A549 (cell line): ENCODE results near the gene RNF5. TPM values are rescaled to one million over a fixed set of nuclear protein-coding genes. Genes with fewer than 3 reads are reported as not detected.

Experiments used
- ATAC-seq, 2 experiments: fragments of 200-7000 bp in 1 of 2; fragments of >200 bp in 1 of 2; cut with Nextera tagmentation in 1 of 2; cut with Tn5 transposase in 1 of 2; 3 replicates each; pipeline versions ENCODE4 v1.8.0 to v1.9.1; 2018 to 2020; ENCODE audit warnings: mild to moderate bottlenecking in 1 of 2, moderate library complexity in 1 of 2
- CTCF ChIA-PET: fragments of 300-600 bp; sonication (Branson Sonifier 250); formaldehyde crosslinking; extraction: SDS; loops from one replicate; lab custom pipeline; 2021; ENCODE audit warnings: antibody characterized with exemption, inconsistent platforms; lab: Yijun Ruan, JAX
- POLR2A ChIA-PET: fragments of 350-600 bp; formaldehyde crosslinking; extraction: SDS; loops from one replicate; lab custom pipeline; 2021; ENCODE audit warnings: antibody characterized with exemption, inconsistent platforms; lab: Yijun Ruan, JAX
- DNase-seq, 2 experiments: peaks; one replicate each; pipeline versions ENCODE4 v3.0.0 to v3.0.0-alpha.2; 2011 to 2016; ENCODE audit warnings: low read depth in 1 of 2, low spot score in 1 of 2
- FAIRE-seq: peaks from 2 replicates; lab custom pipeline; 2011; peaks lifted over from hg19 to GRCh38; lab: Jason Lieb, UNC
- H3K27ac ChIP-seq, 2 experiments: fragments of >200 bp; sonication (Bioruptor Twin); formaldehyde crosslinking; 3 replicates each; pipeline ENCODE4 v1.5.1; 2016 to 2017
- H3K4me1 ChIP-seq: fragments of >200 bp; sonication (Bioruptor Twin); formaldehyde crosslinking; 3 replicates; pipeline ENCODE4 v1.6.1; 2016
- H3K4me2 ChIP-seq: fragments of >200 bp; sonication (Bioruptor Twin); formaldehyde crosslinking; 3 replicates; pipeline ENCODE4 v1.6.1; 2016
- H3K4me3 ChIP-seq: fragments of >200 bp; sonication (Bioruptor Twin); formaldehyde crosslinking; 3 replicates; pipeline ENCODE4 v1.5.1; 2016
- H3K9me3 ChIP-seq: fragments of >200 bp; sonication (Bioruptor Twin); formaldehyde crosslinking; 3 replicates; pipeline ENCODE4 v1.6.1; 2016
- BHLHE40 ChIP-seq: IDR thresholded peaks from 2 replicates; pipeline ENCODE4 v1.6.1; 2012; ENCODE audit warnings: low read depth, low read length, inconsistent platforms
- CBX8 ChIP-seq: fragments of 200-600 bp; sonication (generic); IDR thresholded peaks from 2 replicates; pipeline ENCODE4 v1.6.1; 2016
- CHD4 ChIP-seq: fragments of 200-600 bp; sonication (generic); IDR thresholded peaks from 2 replicates; pipeline ENCODE4 v1.6.1; 2016; ENCODE audit warnings: antibody characterized with exemption, mild to moderate bottlenecking, borderline replicate concordance
- EHMT2 ChIP-seq: fragments of 200-600 bp; sonication (generic); IDR thresholded peaks from 2 replicates; pipeline ENCODE4 v1.6.1; 2016; ENCODE audit warnings: antibody characterized with exemption, low read depth, mild to moderate bottlenecking, moderate library complexity
- FOSB ChIP-seq: fragments of 250-450 bp; sonication (Bioruptor Pico); IDR thresholded peaks from 2 replicates; pipeline ENCODE4 v1.5.0; 2020; ENCODE audit warnings: mild to moderate bottlenecking, moderate library complexity
- FOXS1 ChIP-seq: fragments of 250-450 bp; sonication (Bioruptor Pico); IDR thresholded peaks from 2 replicates; pipeline ENCODE4 v1.5.0; 2020; ENCODE audit warnings: mild to moderate bottlenecking, moderate library complexity
- HDAC2 ChIP-seq: fragments of 200-600 bp; sonication (generic); IDR thresholded peaks from 2 replicates; pipeline ENCODE4 v1.6.1; 2016
- JUNB ChIP-seq: fragments of >200 bp; sonication (Bioruptor Twin); formaldehyde crosslinking; IDR thresholded peaks from 2 replicates; pipeline ENCODE4 v1.6.1; 2016
- KDM1A ChIP-seq: fragments of 200-600 bp; sonication (generic); IDR thresholded peaks from 2 replicates; pipeline ENCODE4 v1.6.1; 2016; ENCODE audit warnings: low read depth, mild to moderate bottlenecking
- KDM5A ChIP-seq: fragments of 200-600 bp; sonication (generic); IDR thresholded peaks from 2 replicates; pipeline ENCODE4 v1.6.1; 2016; ENCODE audit warnings: antibody characterized with exemption, mild to moderate bottlenecking
- MAFK ChIP-seq: fragments of 450-650 bp; IDR thresholded peaks from 2 replicates; pipeline ENCODE4 v1.6.1; 2014; ENCODE audit not compliant: partially characterized antibody
- MYC ChIP-seq: IDR thresholded peaks from 2 replicates; pipeline ENCODE4 v1.6.1; 2012; ENCODE audit warnings: mild to moderate bottlenecking, inconsistent platforms, low read length, improper control_type of control experiment, borderline replicate concordance
- NFE2L2 ChIP-seq: fragments of 150-350 bp; conservative IDR thresholded peaks from 2 replicates; pipeline ENCODE4 v1.6.1; 2014; ENCODE audit warnings: low read length
- NPAS2 ChIP-seq: fragments of 250-450 bp; sonication (Bioruptor Pico); IDR thresholded peaks from 2 replicates; pipeline ENCODE4 v1.8.0; 2022; ENCODE audit warnings: mild to moderate bottlenecking, moderate library complexity, borderline replicate concordance
- NR3C1 ChIP-seq: fragments of >200 bp; sonication (Bioruptor Twin); formaldehyde crosslinking; IDR thresholded peaks from 3 replicates; pipeline ENCODE4 v1.6.1; 2017
- POLR2A ChIP-seq: IDR thresholded peaks from 2 replicates; pipeline ENCODE4 v1.6.1; 2012; ENCODE audit warnings: mild to moderate bottlenecking, low read length
- POLR2AphosphoS2 ChIP-seq: conservative IDR thresholded peaks from 2 replicates; pipeline ENCODE4 v1.6.1; 2012; ENCODE audit warnings: low read length, improper control_type of control experiment, inconsistent platforms
- RAD21 ChIP-seq, 2 experiments: fragments of >200 bp in 1 of 2; sonication (Bioruptor Twin) in 1 of 2; formaldehyde crosslinking in 1 of 2; IDR thresholded peaks in 1 of 2; conservative IDR thresholded peaks in 1 of 2; 2 replicates in 1 of 2; 3 replicates in 1 of 2; pipeline ENCODE4 v1.6.1; 2012 to 2018; ENCODE audit warnings: inconsistent platforms in 1 of 2
- RARB ChIP-seq: fragments of 250-450 bp; sonication (Bioruptor Pico); IDR thresholded peaks from 2 replicates; pipeline ENCODE4 v1.8.0; 2021; ENCODE audit warnings: mild to moderate bottlenecking, moderate library complexity
- SMC3 ChIP-seq: fragments of >200 bp; sonication (Bioruptor Twin); formaldehyde crosslinking; IDR thresholded peaks from 3 replicates; pipeline ENCODE4 v1.6.1; 2018; ENCODE audit warnings: inconsistent platforms
- TP53 ChIP-seq: fragments of 250-450 bp; sonication (Bioruptor Pico); IDR thresholded peaks from 2 replicates; pipeline ENCODE4 v1.5.0; 2021; ENCODE audit warnings: mild to moderate bottlenecking, moderate library complexity
- ZNF302 ChIP-seq: fragments of 250-450 bp; sonication (Bioruptor Pico); IDR thresholded peaks from 2 replicates; pipeline ENCODE4 v1.9.0; 2021; ENCODE audit warnings: inconsistent platforms, mild to moderate bottlenecking, moderate library complexity
- WGBS: methylation state at CpG from one replicate; pipeline ENCODE4 v1.1.6; 2017; ENCODE audit errors: missing lambda C conversion rate; 5-methylcytosine and 5-hydroxymethylcytosine counted together
- polyA plus RNA-seq, 4 experiments: library from polyadenylated mRNA; depleted of rRNA in 3 of 4; stranded (reverse); fragments of >200 nt; fragmentation: RNase III in 1 of 4; extraction: RNeasy Plus Mini Kit Qiagen cat#74134 plus additional on column Dnase treatment in 1 of 4; gene quantifications; 2 replicates in 3 of 4; 3 replicates in 1 of 4; pipeline ENCODE4 v1.2.3, GENCODE V29; 2011 to 2017
- TF ChIP-seq, protein P1 (sequence below): fragments of 450-650 bp; IDR thresholded peaks from 2 replicates; pipeline ENCODE4 v1.6.1; 2014; ENCODE audit warnings: antibody characterized with exemption
- TF ChIP-seq, protein P2 (sequence below): fragments of 150-350 bp; IDR thresholded peaks from 2 replicates; pipeline ENCODE4 v1.6.1; 2014; ENCODE audit warnings: low read depth, mild to moderate bottlenecking, low read length
- TF ChIP-seq, protein P3 (sequence below): IDR thresholded peaks from 2 replicates; pipeline ENCODE4 v1.6.1; 2012
- TF ChIP-seq, protein P4 (sequence below): fragments of 250-450 bp; sonication (Bioruptor Pico); IDR thresholded peaks from 2 replicates; pipeline ENCODE4 v1.5.0; 2021; ENCODE audit warnings: mild to moderate bottlenecking, moderate library complexity, borderline replicate concordance
- TF ChIP-seq, protein P5 (sequence below): fragments of 200-600 bp; sonication (generic); IDR thresholded peaks from 2 replicates; pipeline ENCODE4 v1.6.1; 2016; ENCODE audit warnings: antibody characterized with exemption, mild to moderate bottlenecking, moderate library complexity

The RNF5 gene
- polyA plus RNA-seq, 2 of the 4 experiments (the other 2 are of a cell fraction): 54.1 to 62.7 TPM

DNA sequence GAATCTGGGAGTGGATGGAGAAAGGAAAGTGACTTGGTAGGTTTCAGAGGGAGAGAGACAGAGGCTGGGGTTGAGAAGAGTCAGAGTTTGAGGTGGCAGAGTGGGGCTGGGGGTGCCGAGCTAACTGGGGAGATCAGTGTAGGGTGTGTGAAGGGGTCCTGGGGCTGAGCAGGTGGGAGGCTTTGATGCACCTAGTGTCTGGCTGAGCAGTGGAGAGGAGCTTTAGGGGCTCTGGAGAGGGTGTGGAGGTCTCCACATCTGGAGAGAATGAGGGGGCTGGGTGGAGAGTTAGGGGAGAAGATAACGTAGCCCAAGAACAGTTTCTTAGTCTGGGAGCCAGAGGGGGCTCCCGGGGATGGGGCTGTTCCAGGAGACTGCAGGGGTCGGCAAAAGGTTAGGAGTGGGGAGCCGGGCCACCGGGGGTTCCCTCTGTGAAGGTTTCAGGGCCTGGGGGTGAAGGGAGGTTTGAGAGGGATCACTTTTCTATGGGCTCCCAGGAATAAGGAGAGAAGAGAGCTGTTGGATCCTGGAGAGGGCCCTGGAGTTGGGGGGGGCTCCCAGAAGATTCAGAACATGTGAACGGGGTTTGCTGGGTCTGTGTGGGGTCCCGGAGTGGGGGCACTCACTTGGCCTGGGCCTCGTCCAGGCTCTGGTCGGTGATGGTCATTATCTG, 11.0 kb downstream of the RNF5 start:
- CTCF ChIA-PET: interaction anchor here (1.4 kb wide), 1 partner anchor 10 kb away, joined by 6 read pairs; no protein-coding TSS in a partner anchor
- FAIRE-seq: no peak
- POLR2A ChIA-PET: interaction anchor here (1.1 kb wide), 1 partner anchor 12 kb away, joined by 3 read pairs; no protein-coding TSS in a partner anchor
- 18% methylated on average over 6 of the region's 10 CpGs for WGBS
- TF ChIP-seq TP53 (CRISPR knock-in tag) (no peak), BHLHE40 (no peak), CBX8 (no peak), HDAC2 (no peak), NPAS2 (no peak), NR3C1 (no peak), JUNB (no peak), KDM5A (no peak), MAFK (no peak), POLR2AphosphoS2 (no peak), EHMT2 (no peak), CHD4 (no peak), MYC (no peak), ZNF302 (CRISPR knock-in tag) (no peak), RAD21 (conservative IDR thresholded peaks at IDR 0.05 in 1 of 2, IDR thresholded peaks at IDR 0.05 in 1 of 2) (no peak)
- TF ChIP-seq, protein P1, sequence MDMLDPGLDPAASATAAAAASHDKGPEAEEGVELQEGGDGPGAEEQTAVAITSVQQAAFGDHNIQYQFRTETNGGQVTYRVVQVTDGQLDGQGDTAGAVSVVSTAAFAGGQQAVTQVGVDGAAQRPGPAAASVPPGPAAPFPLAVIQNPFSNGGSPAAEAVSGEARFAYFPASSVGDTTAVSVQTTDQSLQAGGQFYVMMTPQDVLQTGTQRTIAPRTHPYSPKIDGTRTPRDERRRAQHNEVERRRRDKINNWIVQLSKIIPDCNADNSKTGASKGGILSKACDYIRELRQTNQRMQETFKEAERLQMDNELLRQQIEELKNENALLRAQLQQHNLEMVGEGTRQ: no peak
- TF ChIP-seq, protein P2, sequence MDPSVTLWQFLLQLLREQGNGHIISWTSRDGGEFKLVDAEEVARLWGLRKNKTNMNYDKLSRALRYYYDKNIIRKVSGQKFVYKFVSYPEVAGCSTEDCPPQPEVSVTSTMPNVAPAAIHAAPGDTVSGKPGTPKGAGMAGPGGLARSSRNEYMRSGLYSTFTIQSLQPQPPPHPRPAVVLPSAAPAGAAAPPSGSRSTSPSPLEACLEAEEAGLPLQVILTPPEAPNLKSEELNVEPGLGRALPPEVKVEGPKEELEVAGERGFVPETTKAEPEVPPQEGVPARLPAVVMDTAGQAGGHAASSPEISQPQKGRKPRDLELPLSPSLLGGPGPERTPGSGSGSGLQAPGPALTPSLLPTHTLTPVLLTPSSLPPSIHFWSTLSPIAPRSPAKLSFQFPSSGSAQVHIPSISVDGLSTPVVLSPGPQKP: no peak
- TF ChIP-seq, protein P3, sequence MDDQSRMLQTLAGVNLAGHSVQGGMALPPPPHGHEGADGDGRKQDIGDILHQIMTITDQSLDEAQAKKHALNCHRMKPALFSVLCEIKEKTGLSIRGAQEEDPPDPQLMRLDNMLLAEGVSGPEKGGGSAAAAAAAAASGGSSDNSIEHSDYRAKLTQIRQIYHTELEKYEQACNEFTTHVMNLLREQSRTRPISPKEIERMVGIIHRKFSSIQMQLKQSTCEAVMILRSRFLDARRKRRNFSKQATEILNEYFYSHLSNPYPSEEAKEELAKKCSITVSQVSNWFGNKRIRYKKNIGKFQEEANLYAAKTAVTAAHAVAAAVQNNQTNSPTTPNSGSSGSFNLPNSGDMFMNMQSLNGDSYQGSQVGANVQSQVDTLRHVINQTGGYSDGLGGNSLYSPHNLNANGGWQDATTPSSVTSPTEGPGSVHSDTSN: no peak
- H3K4me1 ChIP-seq: peaks cover 38% of the 10 kb centered on the region
- H3K9me3 ChIP-seq: no peaks in the 10 kb centered on the region
- ATAC-seq: peak in 1 of 2 experiments; percentile 5; a peak in 2 of 6 replicates
- peak overlapping the region; percentile 99 to 100 for H3K27ac ChIP-seq
- H3K4me2 ChIP-seq: peak overlapping the region; percentile 99
- no peak for DNase-seq
- peak overlapping the region; percentile 94 for H3K4me3 ChIP-seq

DNA sequence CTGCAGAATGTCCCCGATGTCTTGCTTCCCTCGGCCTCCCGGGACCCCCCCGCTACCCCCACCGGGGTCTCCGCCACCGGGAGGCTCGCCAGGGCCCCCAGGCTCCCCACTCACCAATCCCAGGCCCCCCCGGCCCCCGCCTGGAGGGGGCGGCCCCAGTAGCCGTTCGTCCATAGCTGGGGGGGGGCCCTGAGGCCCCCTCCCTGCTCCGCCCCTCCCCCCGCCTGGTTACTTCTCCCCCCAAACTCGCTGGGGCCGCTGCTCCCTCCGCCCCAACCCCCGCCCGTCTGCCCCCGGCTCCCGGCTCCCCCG, 11.5 kb downstream of the RNF5 start:
- no CpG with 5 or more reads among the region's 23 CpGs for WGBS
- Histone ChIP-seq H3K27ac (peak overlapping the region; percentile 99 to 100), H3K9me3 (no peaks in the 10 kb centered on the region), H3K4me1 (peaks cover 36% of the 10 kb centered on the region), H3K4me2 (peak overlapping the region; percentile 99), H3K4me3 (peak overlapping the region; percentile 94)
- no peak for FAIRE-seq
- ATAC-seq: no peak
- CTCF ChIA-PET: interaction anchor here (1.4 kb wide), 1 partner anchor 60 kb away, joined by 3 read pairs; no protein-coding TSS in a partner anchor
- DNase-seq: no peak
- POLR2A ChIA-PET: interaction anchor here (1.0 kb wide), 1 partner anchor 62 kb away, joined by 4 read pairs; the partner anchor contains the start of gene ATF6B
- TF ChIP-seq, protein P4, sequence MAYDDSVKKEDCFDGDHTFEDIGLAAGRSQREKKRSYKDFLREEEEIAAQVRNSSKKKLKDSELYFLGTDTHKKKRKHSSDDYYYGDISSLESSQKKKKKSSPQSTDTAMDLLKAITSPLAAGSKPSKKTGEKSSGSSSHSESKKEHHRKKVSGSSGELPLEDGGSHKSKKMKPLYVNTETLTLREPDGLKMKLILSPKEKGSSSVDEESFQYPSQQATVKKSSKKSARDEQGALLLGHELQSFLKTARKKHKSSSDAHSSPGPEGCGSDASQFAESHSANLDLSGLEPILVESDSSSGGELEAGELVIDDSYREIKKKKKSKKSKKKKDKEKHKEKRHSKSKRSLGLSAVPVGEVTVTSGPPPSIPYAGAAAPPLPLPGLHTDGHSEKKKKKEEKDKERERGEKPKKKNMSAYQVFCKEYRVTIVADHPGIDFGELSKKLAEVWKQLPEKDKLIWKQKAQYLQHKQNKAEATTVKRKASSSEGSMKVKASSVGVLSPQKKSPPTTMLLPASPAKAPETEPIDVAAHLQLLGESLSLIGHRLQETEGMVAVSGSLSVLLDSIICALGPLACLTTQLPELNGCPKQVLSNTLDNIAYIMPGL (CRISPR knock-in tag): no peak
- TF ChIP-seq, protein P5, sequence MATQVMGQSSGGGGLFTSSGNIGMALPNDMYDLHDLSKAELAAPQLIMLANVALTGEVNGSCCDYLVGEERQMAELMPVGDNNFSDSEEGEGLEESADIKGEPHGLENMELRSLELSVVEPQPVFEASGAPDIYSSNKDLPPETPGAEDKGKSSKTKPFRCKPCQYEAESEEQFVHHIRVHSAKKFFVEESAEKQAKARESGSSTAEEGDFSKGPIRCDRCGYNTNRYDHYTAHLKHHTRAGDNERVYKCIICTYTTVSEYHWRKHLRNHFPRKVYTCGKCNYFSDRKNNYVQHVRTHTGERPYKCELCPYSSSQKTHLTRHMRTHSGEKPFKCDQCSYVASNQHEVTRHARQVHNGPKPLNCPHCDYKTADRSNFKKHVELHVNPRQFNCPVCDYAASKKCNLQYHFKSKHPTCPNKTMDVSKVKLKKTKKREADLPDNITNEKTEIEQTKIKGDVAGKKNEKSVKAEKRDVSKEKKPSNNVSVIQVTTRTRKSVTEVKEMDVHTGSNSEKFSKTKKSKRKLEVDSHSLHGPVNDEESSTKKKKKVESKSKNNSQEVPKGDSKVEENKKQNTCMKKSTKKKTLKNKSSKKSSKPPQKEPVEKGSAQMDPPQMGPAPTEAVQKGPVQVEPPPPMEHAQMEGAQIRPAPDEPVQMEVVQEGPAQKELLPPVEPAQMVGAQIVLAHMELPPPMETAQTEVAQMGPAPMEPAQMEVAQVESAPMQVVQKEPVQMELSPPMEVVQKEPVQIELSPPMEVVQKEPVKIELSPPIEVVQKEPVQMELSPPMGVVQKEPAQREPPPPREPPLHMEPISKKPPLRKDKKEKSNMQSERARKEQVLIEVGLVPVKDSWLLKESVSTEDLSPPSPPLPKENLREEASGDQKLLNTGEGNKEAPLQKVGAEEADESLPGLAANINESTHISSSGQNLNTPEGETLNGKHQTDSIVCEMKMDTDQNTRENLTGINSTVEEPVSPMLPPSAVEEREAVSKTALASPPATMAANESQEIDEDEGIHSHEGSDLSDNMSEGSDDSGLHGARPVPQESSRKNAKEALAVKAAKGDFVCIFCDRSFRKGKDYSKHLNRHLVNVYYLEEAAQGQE: no peak
- TF ChIP-seq NFE2L2 (no peak), SMC3 (no peak), POLR2A (no peak), RARB (CRISPR knock-in tag) (no peak), FOSB (CRISPR knock-in tag) (no peak), KDM1A (no peak), NR3C1 (no peak), CHD4 (no peak), FOXS1 (CRISPR knock-in tag) (no peak), NPAS2 (no peak)
- TF ChIP-seq, protein P2: no peak
